HG03521 (cell line): ENCODE data around the gene RIN3.
A peak's percentile ranks its signal among the peaks of the same experiment; 100 is the strongest.

ENCODE experiments used
- ATAC-seq: cut with Tn5 transposase; IDR thresholded peaks from one replicate; pipeline ENCODE4 v1.9.1; 2021; ENCODE audit warnings: mild to moderate bottlenecking, moderate library complexity; ENCODE audit not compliant: unreplicated experiment

RIN3 gene

DNA sequence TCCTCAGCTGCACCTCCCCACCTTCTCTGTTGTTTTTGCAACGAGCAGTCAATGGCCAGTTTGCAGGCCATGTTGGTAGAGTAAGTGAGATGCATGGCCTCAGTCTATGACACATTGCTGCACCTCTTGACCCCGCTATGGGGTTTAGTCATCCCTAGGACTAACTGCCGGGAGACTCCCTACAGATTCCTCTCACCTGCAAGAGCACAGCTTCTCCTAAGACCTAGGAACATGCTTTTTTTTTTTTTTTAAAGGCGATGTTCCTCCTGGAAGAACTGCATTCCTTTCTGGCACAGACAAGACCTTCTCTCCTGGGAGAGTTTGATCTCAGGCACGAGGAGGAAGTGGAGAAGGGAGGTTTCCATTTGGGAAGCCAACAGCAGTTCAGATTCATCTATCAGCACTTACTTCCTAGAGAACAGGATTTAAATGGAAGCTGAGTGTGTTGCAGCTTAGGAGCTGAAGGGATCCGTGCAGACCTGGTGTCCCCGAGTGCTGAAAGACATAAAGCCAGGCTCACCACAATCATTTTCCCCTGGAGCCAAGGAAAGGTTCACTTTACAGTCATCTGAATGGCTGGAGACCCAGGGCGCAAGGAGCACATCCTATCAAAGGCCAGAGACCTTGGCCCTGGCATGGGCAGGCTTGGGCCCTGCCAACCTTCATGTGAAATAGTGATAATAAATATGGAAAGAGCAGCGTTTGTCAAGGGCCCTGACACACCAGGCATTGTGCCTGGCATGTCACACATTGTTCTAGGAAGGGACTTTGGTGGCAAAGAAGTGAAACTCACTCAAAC, 130.8 kb downstream of the RIN3 start:
- ATAC-seq: no peak

DNA sequence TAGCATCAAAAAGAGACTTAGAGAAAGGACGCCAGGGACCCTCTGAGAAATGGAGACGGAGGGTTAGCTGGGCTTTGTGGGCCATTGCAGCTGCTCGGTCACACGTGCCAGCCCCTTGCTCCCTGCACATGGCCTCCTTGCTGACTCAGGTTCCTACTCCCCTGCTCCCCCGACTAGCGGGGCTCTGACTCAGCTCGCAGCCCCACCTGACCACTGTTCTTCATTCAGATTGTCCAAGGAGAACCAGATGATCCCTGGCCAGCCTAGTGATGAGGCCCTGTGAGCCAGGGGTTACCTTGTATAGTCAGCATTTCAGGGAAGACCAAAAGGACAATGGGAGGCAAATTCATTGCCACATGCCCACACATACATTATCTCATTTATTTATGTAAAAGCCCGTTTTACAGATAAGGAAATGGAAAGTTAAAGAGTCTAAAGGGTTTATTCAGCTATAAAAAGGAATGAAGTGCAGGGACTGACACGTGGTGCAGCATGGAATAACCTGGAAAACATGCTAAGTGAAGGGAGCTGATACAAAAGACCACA, 131.5 kb downstream of the RIN3 start:
- no peak for ATAC-seq

DNA sequence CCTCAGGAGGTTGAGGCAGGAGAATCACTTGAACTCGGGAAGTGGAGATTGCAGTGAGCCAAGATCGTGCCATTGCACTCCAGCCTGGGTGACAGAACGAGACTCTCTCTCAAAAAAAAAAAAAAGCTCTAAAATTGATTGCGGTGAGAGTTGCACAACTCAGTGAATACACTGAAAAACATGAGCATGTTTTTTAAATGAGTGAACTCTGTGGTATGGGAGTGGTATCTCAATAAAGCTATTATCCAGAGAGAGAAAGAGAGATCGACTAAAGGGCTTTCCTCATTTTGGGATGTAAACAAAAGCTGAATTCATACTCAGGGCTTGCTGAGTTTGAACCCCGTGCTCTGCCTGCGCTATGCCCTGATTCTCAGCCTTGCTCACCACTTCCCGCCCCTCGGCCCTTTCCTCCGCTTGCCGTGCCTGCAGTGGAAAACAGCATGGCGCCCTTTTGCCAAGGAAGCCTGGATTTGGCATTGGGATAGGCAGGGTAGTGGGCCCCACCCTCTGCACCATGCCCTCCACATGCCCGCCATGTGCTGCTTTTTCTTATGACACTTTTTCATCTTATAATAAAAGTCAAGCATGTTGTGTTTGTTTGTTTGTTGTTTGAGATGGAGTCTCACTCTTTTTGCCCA, 132.4 kb downstream of the RIN3 start:
- ATAC-seq: no peak

DNA sequence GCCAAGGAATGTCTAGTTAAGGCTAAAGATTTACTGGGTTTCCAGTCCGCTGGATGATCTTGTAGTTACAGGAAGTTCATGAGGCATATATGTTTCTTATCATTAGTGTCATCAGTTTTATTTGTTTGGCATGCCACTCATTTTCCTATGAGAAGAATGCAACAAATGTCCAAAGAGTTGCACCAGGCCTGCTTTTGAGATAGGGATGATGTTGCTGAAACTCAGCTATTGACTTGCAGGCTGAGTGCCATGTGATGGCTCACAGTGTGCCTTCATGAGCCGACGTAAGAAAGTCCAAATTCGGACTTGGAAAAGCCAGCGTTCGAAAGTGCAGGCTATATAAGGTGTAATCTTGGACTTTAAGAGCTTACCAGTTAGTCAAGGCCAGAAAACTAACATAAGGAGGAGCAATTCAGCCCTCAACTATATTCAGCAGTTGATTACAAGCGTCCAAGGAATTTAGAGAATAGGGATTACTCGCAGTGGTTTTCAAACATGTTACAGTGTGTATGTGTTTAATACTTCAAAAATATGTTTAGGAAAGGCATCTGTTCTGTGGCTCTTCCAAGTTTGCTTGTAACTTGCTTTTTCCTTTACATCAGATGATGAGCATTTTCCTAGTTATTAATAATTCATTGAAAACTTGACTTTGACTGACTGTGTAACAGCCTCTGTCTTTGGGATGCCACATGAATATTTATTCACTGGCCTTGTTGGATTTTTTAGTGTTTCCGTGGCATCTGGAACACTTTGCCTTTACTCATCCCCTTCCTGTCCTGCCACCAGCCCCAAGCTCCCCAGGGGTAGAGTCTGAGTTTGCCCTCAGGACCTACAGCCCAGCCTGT, 133.6 kb downstream of the RIN3 start:
- ATAC-seq: no peak

DNA sequence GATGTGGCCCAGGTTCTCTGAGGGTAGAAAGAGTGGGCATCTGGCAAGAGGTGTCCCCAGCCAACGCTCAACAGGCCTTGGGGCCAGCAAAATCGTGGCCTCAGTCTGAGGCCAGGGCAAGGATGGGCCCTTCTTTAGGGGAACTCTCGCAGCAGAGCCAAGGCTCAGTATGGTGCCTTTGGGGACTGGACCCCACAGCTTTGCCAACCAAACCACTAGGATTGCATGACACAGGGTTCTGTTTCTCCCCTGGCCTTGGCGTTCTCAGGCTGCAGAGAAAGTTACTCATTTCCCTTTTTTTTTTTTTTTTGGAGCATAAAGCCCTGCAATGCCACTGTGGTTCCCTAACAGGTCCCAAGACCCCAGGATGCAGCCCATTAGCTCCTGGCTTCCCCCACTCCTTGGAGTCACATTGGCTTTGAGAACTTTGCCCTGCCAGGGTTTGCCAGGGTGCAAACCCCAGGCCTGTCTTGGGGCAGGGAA, 134.3 kb downstream of the RIN3 start:
- ATAC-seq: no peak

DNA sequence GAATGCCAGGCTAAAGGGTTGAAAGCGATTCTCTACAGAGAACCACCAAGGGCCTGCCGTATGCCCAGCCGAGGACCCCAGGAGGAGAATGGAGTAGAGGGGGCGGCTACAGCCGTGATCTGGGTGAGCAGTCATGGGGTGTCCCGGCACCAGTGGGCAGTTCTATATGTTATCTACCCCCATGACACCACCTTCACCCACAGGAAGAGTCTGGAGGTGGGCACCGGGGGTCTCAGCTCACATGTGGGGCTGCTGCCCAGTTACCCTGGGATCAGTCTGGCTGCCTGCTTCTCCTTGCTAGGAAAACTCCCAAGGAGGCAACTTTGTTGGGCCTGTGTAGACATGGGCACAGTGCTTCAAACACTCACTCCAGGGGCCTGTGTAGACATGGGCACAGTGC, 135.5 kb downstream of the RIN3 start:
- no peak for ATAC-seq

DNA sequence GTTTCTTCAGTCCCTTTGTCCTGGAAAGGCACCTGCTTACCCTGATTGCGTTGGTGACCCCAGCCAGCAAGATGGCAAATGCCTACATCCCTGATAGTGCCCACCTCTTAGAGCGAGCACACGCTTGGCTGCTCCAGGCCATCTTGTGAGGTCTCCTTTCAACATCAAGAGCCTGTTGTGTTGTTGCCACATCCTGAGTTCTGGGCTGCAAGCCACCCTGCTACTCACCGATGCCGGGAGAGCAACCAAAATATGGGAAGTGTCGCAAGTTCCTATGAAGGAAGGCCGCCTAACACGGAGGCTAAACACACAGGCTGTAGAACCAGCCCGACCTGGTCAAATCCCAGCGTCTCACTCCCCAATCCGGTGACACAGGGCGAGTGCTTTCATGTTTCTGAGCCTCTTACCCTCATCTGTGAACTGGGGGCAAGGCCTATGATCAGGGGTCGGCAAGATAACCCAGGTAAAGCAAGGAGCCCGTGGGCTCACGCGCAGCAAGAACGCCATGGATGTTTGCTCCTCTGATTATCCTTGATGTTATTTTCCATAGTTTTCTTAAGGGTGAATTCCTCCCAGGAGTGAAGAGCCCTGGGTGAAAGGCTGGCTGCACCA, 136.5 kb downstream of the RIN3 start:
- no peak for ATAC-seq

DNA sequence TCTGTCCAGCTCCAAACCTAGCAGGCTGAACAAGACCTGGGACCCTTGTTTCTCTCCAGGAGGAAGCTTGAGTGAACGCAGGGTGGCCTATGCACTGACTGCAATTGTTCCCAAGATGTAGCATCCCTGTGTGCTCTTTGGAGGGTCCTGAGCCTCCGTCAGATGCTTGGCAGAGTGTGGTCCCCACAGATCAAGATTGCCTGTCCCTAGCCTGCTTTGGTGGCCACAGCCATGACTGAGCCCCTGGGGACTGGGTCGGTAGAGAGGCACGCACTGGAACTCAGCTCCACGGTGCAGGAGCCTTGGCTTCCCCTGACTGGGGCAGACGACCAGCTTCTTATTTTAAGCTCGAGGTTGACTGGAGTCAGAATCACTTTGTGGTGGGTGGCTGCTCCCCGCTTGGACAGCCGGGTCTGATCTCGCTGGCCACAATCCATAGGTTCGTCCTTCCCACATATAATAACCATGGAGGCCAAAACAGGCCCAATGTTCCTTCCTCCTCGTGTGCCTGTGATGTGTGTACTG, 137.1 kb downstream of the RIN3 start:
- no peak for ATAC-seq

DNA sequence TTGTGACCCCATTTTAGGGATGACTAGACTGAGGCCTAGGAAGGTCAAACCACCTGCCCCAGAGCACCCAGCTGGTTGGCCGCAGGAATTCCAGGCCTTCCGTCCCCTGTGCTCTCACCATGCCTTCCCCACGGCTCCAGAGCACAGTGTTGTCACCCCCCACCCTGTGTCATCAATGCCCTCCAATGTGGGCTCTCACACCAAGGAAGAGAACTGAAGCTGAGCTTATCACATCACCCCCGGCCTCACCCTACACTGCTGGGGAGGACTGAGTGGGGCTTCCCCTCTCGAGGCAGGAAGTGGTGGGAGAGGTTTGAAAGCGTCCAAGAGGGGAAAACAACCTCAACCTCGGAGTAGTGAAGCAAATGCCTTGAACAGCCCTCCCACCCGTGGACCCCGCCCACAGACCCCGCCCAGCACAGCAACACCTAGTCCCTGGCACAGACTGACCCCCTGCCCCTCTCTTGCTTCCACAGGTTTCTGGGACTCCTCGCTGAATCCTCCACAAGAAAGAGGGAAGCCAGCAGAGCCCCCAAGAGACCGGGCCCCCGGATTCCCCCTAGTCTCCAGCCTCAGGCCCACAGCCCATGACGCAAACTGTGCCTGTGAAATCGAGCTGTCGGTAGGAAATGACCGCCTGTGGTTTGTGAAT, 137.7 kb downstream of the RIN3 start:
- peak; percentile 69 for ATAC-seq

DNA sequence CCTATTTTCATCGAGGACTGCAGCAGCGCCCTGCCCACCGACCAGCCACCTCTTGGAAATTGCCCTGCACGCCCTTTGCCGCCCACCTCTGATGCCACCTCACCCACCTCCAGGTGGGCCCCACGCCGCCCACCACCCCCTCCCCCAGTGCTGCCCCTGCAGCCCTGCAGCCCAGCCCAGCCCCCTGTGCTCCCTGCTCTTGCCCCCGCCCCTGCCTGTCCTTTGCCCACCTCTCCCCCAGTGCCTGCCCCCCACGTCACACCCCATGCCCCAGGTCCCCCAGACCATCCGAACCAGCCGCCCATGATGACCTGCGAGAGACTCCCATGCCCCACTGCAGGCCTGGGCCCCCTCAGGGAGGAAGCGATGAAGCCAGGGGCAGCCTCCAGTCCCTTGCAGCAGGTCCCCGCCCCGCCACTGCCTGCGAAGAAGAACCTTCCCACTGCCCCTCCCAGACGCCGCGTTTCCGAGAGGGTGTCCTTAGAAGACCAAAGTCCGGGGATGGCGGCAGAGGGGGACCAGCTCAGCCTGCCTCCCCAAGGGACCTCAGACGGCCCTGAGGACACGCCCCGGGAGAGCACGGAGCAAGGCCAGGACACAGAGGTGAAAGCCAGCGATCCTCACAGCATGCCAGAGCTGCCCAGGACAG, 138.3 kb downstream of the RIN3 start:
- ATAC-seq: no peak

DNA sequence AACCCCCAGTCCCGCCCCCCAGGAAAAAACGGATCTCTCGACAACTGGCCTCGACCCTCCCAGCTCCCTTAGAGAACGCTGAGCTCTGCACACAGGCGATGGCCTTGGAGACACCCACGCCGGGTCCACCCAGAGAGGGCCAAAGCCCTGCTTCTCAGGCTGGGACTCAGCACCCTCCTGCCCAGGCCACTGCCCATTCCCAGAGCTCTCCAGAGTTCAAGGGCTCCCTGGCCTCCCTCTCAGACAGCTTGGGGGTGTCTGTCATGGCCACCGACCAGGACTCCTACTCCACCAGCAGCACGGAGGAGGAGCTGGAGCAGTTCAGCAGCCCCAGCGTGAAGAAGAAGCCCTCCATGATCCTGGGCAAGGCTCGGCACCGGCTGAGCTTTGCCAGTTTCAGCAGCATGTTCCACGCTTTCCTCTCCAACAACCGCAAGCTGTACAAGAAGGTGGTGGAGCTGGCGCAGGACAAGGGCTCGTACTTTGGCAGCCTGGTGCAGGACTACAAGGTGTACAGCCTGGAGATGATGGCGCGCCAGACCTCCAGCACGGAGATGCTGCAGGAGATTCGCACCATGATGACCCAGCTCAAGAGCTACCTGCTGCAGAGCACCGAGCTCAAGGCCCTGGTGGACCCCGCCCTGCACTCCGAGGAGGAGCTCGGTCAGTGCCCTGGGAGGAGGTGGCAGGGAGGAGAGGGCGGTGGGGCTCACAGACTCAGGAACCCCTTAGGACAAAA, 139.0 kb downstream of the RIN3 start:
- ATAC-seq: no peak

DNA sequence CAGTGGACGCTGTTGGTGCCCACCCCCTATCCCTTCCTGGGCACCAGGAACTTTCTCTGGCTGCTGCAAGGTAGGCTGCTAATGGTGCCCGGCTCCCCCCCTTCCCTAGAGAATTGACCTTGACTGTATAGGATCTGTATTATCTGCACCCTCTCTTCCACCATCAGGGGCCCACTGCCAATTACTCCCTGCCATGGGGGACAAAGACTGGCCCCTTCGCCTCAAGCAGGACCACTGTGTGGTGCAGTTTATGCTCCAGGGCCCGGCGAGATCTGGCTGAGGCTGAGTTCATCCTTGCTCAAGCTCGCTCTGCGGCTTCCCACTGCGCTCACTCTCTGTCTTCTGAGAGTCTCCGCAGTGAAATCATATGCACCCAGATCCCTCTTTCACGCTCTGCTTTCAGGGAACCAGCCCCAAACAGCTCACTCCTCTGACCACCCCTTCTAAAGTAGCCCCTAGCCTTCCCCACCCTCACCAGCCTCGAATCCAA, 139.6 kb downstream of the RIN3 start:
- no peak for ATAC-seq

DNA sequence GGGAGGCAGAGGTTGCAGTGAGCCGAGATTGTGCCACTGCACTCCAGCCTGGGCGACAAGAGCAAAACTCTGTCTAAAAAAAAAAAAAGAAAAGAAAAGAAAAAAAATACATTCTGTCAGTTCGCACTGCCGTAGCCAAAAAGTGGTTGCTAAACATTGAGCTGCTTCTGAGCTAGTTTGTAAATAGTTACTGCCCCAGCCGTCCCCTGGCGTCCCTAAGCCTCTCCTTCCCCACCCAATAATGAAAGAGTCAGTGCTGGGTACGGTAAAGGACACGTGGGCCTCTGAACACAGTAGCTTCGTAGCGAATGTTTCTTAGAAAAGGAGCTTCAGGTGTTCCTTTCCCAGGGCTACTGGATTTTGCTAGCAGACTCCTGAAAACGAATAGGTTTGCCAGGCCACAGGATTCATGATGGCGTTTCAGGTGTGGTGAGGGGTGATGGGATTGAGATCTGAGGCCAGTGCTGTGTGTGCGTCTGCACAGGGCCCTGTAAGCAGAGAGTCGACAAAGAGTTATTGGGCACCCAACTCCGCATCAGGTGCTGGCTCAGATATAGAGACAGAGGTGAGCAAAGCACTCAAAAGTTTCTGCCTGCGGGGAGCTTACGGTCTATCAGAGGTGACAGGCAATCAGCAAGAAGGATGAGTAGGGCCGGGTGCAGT, 140.8 kb downstream of the RIN3 start:
- ATAC-seq: no peak

DNA sequence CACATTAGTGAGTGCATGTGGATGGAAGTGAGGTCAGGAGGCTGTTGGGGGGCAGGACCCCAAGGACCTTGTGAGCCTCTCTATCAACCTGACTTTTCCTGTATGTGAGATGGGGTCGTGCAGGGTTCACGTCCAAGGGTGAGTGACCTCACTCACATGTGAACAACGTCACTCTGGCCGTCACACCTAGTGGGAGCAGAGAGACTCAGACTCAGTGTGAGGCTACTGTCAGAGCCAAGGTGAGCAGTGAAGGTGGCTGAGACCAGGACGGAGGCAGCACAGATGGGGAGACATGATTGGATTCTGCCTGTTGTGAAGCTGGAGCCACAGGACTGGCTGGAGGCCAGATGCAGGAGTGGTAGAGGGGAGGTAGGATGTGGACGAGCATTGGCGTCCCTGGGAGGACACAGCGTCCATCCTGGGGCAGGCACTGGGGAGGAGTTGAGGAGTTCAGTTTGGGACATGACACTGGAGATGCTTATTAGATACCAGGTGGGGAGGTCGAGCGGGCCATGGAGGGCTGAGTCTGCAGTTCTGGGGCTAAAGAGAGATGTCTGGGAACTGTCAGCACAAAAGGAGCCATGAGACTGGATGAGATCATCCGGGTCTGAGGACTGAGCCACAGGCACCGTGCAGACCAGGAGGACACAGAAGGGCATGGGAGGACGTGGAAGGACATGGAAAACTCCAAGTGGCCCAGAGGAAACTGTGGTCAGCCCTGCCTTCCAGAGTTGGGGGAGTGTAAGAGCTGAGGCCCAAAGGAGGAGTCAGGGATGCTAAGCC, 142.0 kb downstream of the RIN3 start:
- no peak for ATAC-seq

DNA sequence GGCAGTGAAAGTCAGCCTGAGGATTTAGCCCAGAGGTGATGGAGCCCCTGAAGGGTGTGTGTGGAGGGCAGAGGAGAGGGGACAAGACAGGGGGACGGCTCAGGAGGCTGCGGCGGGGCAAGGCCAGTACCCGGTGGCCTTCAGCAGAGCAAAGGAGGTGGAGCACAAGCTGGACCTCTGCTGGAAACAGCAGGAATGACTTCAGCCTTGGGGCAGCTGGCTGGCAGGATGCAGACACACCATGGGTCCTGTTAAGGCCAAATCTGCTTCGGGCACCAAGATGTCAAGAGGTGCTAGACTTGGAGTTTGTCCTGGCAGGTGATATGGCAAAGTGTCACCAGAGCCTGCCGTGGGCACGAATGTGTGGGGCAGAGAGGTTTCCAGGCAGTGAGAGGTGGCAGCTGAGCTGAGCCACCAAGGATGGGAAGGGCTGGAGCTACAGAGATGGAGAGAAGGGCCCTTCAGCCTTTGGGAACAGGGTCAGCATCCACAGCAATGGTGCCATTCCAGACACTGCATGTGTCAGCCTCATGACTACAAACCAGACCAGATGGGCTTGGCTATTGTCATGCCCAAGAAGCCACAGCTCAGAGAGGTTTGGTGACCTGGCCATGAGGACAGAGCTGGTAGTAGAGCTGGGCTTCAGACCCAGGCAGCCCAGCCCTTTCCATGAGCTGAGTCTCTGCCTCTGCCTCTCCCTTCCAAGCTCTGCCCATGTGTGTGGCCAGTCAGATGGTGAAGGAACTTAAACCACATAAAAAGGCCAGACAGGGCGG, 142.9 kb downstream of the RIN3 start:
- ATAC-seq: no peak

DNA sequence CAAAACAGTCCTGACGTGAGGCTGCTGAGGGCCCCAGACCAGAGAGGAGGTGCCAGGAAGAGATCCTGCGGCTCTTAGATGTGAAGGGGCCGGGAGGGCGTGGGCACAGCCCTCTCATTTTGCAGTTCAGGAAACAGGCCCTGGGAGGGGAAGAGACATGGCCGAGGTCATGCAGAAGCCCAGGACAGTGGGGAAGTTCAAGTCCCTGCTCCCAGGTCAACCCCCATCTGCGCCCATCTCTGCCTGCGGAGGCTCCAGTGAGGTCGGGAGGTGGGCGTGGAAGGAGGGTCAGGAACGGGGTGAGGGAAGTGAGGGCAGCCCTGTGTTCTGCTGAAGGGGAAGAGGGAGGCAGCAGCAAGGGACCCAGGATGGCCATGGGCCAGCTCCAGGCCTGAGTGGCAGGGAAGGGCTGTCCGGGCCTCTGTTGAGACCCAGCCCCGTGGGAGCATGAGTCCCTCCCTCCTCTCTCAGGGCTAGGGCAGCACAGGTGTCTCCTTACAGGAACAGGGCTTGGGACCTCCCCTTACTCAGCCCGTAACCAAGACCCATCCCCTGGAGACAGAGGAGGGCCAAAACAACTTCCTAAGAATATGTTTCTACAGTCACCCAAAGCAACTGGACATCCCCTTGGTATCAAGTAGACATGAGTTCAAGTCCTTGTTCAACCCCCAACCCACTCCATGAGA, 144.0 kb downstream of the RIN3 start:
- no peak for ATAC-seq
